Mesodermal cell (in vitro differentiated cells): Measurements from ENCODE around the gene LATS2.
A peak's percentile ranks its signal among the peaks of the same experiment; 100 is the strongest.

Source experiments
- H3K27ac ChIP-seq: 2 replicates; pipeline ENCODE4 v1.7.0; 2013; ENCODE audit warnings: mild to moderate bottlenecking, low read depth, low read length, moderate library complexity; ENCODE audit not compliant: severe bottlenecking
- H3K36me3 ChIP-seq: 2 replicates; pipeline ENCODE4 v1.7.1; 2013; ENCODE audit warnings: mild to moderate bottlenecking, low read length, moderate library complexity; ENCODE audit not compliant: control insufficient read depth, insufficient read depth
- H3K4me1 ChIP-seq: one replicate; pipeline ENCODE4 v1.7.1; 2013; ENCODE audit warnings: mild to moderate bottlenecking, low read length; ENCODE audit not compliant: insufficient read depth, control insufficient read depth, poor library complexity, severe bottlenecking
- H3K4me3 ChIP-seq: 2 replicates; pipeline ENCODE4 v1.7.0; 2013; ENCODE audit warnings: low read length, control low read depth, mild to moderate bottlenecking; ENCODE audit not compliant: insufficient read depth, poor library complexity, severe bottlenecking; ENCODE audit errors: extremely low read depth
- H3K9me3 ChIP-seq: 2 replicates; pipeline ENCODE4 v1.7.1; 2013; ENCODE audit warnings: mild to moderate bottlenecking, low read length, moderate library complexity; ENCODE audit not compliant: control insufficient read depth
- WGBS, 2 experiments: methylation state at CpG; one replicate each; pipeline ENCODE4 v1.1.5; 2013; ENCODE audit warnings: missing lambda C conversion rate in 2 of 2; ENCODE audit not compliant: insufficient coverage in 2 of 2; 5-methylcytosine and 5-hydroxymethylcytosine counted together

The LATS2 gene

DNA sequence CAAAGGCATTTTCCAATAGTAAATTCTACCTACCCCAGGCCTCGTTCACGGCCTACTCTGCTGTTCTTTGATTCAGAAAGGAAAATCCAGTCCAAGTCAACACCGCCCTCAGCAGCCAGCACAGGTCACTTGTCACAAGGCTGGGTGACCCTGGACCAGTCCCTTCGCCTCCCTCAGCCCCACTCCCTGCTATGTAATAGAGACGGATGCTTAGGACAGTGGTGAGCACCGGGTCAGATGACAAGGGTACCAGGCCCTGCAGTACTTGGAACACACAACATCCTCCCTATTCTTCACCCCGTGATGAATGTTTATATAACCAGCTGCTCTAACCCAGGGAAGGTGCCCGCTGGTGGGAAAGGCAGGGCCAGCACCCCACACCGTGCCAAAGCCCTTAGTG, 14.3 kb downstream of the LATS2 start:
- Histone ChIP-seq H3K4me3 (no peak overlapping the region), H3K36me3 (peaks cover 87% of the 10 kb centered on the region), H3K4me1 (peaks cover 4% of the 10 kb centered on the region), H3K27ac (no peak overlapping the region), H3K9me3 (no peaks in the 10 kb centered on the region)
- WGBS, 2 experiments = 95 to 100% methylated on average over 7 to 8 of the region's 9 CpGs

DNA sequence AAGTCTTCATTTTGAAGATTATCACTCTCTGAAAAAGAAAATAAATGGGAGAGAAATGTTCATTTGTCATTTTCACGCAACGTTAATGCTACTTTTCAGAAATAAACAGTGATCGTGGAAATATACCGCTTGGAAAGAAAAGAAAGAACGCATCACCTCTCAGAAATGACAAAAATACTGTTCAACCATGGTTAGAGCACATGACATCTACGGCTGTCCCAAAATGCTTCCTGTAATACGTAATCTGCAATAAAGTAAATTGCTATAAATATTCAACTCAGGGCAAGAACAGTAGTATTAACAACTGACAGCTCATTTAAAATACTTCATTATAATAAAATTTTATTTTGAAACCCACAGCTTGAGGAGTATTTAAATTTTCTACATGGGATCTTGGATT, 15.2 kb downstream of the LATS2 start:
- peaks cover 4% of the 10 kb centered on the region for H3K4me1 ChIP-seq
- H3K4me3 ChIP-seq = no peak overlapping the region
- WGBS, 2 experiments = 94 to 98% methylated on average over 4 to 5 of the region's 7 CpGs
- H3K9me3 ChIP-seq = no peaks in the 10 kb centered on the region
- peaks cover 85% of the 10 kb centered on the region for H3K36me3 ChIP-seq
- H3K27ac ChIP-seq = no peak overlapping the region

DNA sequence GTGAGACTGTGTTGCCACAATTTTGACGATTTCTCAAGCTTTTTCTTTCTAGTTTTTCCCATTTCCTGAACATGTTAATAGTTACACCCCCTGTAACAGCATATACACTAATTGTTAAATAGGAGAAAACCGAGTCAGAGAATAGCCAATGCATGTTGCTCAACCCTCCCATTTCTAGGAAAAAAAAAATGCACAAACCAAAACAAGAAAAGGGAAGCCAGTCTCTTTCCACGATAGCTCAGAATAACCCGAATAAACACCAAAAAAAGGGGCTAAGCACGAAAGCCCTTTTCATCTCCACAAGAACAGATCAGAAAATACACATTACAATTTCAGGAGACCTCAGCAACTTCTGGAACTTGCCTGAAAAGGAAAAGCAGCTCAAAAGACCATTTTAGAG, 16.3 kb downstream of the LATS2 start:
- Histone ChIP-seq H3K9me3 (no peaks in the 10 kb centered on the region), H3K36me3 (peaks cover 88% of the 10 kb centered on the region), H3K27ac (no peak overlapping the region), H3K4me3 (no peak overlapping the region), H3K4me1 (peaks cover 4% of the 10 kb centered on the region)
- WGBS, 2 experiments = 100% methylated on average over 2 of the region's 5 CpGs

DNA sequence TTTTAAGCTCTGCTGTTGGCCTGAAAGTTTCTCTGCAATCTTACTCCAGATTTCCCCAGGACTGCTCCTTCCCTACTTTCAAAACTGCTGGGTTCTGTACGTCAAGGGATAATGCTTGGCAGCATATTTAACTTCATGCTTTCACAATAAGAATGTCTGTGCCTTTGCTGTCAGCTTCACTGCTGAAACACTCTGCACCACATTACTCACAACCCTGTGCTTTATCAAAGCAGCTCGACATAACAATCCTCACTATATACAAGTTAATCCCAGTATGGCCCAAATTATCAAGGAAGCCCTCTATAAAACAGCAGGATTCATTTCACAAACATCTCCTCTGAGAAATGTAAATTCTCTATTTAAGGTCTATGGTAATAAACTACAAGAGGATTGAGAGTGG, 17.5 kb downstream of the LATS2 start:
- WGBS, 2 experiments = 80 to 97% methylated on average over 1 to 2 of the region's 2 CpGs
- Histone ChIP-seq H3K27ac (peak overlapping the region; percentile 17), H3K4me3 (no peak overlapping the region), H3K9me3 (no peaks in the 10 kb centered on the region), H3K36me3 (peaks cover 83% of the 10 kb centered on the region), H3K4me1 (peaks cover 8% of the 10 kb centered on the region)

DNA sequence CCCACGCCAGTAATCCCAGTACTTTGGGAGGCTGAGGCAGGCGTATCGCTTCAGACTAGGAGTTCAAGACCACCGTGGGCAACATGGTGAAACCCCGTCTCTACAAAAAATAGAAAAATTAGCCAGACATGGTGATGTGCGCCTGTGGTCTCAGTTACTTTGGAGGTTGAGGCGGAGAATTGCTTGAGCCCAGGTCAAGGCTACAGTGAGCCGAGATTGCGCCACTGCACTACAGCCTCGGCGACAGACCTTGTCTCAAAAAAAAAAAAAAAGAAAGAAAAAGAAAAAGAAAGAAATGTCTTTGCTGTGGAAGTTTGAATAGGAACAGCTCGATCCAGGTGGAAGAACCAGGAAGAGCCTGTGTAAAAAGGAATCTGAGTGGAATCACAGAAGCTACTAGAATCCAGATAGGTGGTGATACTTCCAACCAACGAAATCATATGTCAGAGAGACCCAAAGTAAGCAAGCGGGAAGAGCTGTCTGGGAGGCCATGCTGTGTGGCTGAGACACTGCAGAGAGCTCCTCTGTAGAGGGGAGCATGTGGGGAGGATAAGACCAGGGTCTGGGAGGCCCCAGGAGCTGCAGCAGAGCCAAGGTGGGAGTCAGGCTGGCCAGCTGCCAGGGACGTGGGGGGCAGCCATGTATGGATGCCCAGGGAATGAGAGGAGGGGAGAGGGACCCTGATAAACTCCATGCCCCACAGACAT, 21.1 kb downstream of the LATS2 start:
- Histone ChIP-seq H3K4me3 (no peak overlapping the region), H3K4me1 (peaks cover 10% of the 10 kb centered on the region), H3K36me3 (peaks cover 63% of the 10 kb centered on the region), H3K27ac (no peak overlapping the region), H3K9me3 (no peaks in the 10 kb centered on the region)
- 88 to 98% methylated on average over 13 to 15 of the region's 15 CpGs for WGBS, 2 experiments

DNA sequence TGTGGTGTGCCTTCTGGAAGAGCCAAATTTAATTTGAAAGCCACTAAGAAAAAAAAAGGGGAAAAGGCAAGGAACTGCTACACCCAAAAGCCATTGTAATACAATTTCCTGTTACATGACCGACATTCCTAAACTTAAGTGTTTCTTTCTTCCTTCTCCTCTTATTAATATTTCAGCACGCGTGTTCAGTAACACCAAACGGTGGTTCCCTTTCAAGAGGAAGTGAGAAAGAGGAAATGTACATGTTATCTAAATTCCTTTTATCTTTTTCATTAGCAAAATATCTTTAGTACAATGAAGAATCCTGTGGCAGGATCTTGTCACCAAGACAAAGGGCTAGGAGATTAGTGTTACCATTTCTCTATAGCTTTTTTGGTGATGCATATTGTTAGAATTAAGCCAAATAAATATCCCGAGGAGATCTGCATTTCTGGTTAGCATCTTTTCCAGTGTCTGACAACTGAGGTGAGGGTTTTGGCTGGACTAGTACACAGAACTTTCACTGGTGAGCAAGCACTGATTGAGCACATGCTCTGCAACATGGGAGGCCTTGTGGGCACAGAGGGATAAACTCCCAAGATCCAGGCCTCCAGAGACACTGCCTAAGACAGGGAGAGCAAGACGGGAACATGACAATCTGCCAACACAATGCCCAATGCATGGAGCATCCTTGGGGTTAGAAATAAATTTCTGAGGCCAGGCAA, 22.1 kb downstream of the LATS2 start:
- WGBS, 2 experiments = 79 to 86% methylated on average over 2 of the region's 6 CpGs
- Histone ChIP-seq H3K27ac (no peak overlapping the region), H3K9me3 (no peaks in the 10 kb centered on the region)

DNA sequence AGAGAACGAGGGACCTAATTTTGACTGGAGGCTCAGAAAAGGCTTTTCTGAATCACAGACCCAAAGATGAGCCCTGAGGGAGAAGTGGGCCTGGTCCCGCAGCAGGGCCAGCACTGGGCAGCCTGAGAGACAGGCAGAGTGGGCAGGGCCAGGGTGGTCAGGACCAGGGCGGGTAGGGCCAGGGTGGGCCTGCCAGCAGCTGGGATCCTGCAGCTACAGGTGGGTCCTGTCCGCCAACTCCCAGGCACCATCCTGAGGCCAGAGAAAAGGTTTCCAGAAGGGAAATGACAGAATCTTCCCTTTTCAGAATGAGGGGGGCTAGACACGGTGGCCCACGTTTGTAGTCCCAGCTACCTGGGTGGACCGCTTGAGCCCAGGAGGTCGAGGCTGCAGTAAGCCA, 23.7 kb downstream of the LATS2 start:
- Histone ChIP-seq H3K36me3 (peaks cover 41% of the 10 kb centered on the region), H3K9me3 (no peaks in the 10 kb centered on the region), H3K4me1 (peaks cover 27% of the 10 kb centered on the region), H3K4me3 (no peak overlapping the region), H3K27ac (no peak overlapping the region)
- WGBS, 2 experiments = 94 to 97% methylated on average over 7 to 8 of the region's 8 CpGs

More for the DNA sequence above, 22.1 kb downstream of the LATS2 start:
- Histone ChIP-seq H3K36me3 (peaks cover 53% of the 10 kb centered on the region), H3K4me3 (no peak overlapping the region), H3K4me1 (peaks cover 18% of the 10 kb centered on the region)

DNA sequence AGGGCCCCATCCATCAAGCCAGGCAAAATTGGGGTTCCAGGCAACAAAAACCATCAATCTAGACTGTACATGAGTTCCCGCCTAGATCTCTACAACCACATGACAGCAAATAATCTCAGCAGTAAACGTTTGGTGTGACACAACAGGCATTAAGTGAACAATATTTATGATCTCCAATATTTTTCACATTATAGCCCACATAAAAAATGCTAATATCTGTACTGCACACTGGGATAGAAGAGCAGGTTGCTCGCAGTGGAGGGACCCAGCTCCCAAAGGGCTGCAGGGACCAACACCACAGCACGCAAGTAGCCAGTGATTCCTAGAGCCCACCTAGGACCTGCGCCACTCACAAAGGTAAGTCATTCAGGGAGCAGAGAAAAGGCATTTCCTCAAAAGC, 25.9 kb downstream of the LATS2 start:
- 73 to 75% methylated on average over 4 to 5 of the region's 5 CpGs for WGBS, 2 experiments
- H3K4me3 ChIP-seq = no peak overlapping the region
- no peaks in the 10 kb centered on the region for H3K9me3 ChIP-seq
- H3K4me1 ChIP-seq = peaks cover 32% of the 10 kb centered on the region
- H3K36me3 ChIP-seq = peaks cover 37% of the 10 kb centered on the region
- H3K27ac ChIP-seq = no peak overlapping the region

DNA sequence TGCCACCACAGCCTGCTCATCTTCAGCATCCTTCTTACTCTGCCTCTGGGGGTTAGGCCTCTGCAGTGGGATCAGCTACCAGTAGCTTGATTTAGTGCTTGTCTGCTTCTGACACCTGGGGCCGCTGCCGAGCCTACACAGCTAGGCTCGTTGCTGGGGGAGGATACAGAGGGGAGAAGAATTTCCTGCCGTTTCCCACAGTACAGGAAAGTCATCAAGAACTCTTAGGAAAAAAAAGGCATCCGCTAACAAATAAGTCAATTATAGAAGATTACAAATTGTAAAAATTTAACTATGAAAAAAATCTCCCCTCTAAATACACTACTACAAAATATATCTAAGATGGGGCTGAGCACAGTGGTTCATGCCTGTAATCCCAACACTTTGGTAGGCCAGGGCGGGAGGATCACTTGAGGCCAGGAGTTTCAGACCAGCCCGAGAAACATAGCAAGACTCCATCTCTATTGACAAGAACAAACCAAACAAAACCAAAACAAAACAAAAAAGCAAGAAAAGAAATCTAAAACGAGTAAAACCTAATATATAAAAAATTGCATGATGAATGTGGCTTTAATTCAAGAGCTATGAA, 26.7 kb downstream of the LATS2 start:
- no peaks in the 10 kb centered on the region for H3K9me3 ChIP-seq
- H3K4me1 ChIP-seq = peaks cover 32% of the 10 kb centered on the region
- 35 to 80% methylated on average over 1 to 3 of the region's 8 CpGs for WGBS, 2 experiments
- H3K36me3 ChIP-seq = peaks cover 32% of the 10 kb centered on the region
- H3K4me3 ChIP-seq = no peak overlapping the region
- H3K27ac ChIP-seq = no peak overlapping the region

DNA sequence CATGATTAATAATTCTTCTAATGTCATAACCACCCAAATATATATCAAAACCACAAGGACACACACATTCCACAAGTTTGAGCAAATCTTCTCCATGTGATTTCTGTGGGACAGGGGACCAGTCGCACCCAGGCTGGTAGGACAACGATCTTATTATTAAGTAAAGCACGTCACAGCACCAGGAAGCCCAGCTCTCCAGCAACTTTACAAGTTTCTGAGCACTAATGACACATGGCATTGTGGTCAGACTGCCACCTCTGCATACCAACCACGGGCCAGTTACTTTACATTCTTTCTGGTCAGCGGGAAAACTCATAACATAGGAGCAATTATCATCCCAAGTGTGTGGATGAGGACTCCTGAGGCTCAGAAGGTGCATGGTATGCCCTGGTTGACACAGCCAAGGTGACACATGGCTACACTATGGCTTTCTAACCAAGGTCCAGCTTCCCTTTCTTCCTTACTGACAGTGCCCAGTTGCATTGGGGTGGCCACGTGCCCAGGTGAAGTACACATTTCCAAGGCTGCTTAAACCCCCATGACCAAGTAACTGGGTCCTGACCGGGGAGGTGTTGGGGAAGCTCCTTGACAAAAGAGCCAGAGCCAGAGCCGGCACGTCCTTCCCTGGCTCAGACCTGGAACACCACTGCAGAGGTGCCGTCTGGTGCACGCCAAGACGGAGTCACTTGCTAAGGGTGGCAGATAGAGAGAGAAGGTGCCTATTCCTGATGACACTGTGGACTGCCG, 27.4 kb downstream of the LATS2 start:
- Histone ChIP-seq H3K4me3 (no peak overlapping the region), H3K4me1 (peaks cover 29% of the 10 kb centered on the region), H3K9me3 (no peaks in the 10 kb centered on the region), H3K36me3 (peaks cover 26% of the 10 kb centered on the region), H3K27ac (no peak overlapping the region)
- 95 to 99% methylated on average over 7 of the region's 13 CpGs for WGBS, 2 experiments
